ENCODE results near the gene TPCN1.

DNA sequence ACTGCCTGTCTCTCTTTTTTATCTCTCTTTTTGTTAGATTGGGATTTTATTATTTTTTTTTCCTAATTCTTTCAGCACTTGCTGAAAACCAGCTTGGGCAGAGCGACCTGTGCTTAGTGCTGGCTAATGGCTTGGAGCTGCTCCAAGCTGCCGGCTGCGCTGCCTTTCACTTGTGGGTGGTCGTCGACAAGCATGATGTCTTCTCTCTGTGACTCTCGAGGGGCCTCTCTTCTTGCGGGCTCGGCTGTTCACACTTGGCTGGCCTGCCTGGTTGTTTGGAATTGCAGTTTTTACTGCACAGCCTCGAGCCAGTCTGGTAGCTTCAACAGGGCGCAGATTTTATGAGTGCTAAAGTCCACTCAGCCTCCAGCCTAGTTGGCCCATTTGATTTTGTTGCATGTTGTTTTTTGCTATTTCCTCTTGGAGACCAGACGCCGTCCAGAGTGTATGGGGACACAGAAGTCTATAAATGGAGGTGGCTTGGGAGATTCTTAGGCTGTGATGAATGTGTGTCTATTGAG lies 18.6 kb downstream of the TPCN1 start:
- no peak for TF ChIP-seq EZH2 (IDR thresholded peaks at IDR 0.05)
- no peak for TF ChIP-seq POLR2AphosphoS5 (IDR thresholded peaks at IDR 0.05; ENCODE audit: borderline replicate concordance, low read depth, low read length)
- no peak for TF ChIP-seq FOXP2 (optimal IDR thresholded peaks at IDR 0.05; ENCODE audit: control extremely low read depth, extremely low read length, insufficient read depth)
